Forelimb muscle (tissue), 1 donor: ENCODE data around the gene PDZD2. TPM values are rescaled to one million over a fixed set of nuclear protein-coding genes. Genes with fewer than 3 reads are reported as not detected.

Experiments used
- DNase-seq: peaks from one replicate; pipeline ENCODE4 v3.0.0-alpha.2; 2013; ENCODE audit warnings: low read depth
- polyA plus RNA-seq: library from polyadenylated mRNA; unstranded; fragments of 120-200 nt; gene quantifications from one replicate; pipeline ENCODE4 v1.2.1, GENCODE V29; 2013; ENCODE audit not compliant: insufficient read length

PDZD2 gene
- polyA plus RNA-seq, 1 donor, result 6.1 TPM

- DNase-seq, result no peak
These were observed 500.0 kb downstream of the PDZD2 start for GRCh38 chr5:32138839-32139493.

- no peak for DNase-seq
These were observed 504.9 kb downstream of the PDZD2 start for GRCh38 chr5:32143617-32144377.

- no peak for DNase-seq
These were observed 505.7 kb downstream of the PDZD2 start for GRCh38 chr5:32144378-32145207.

- no peak for DNase-seq
These were observed 506.4 kb downstream of the PDZD2 start for GRCh38 chr5:32145378-32145777.

- no peak for DNase-seq
These were observed 508.3 kb downstream of the PDZD2 start for GRCh38 chr5:32147236-32147635.

- no peak for DNase-seq
These were observed 509.0 kb downstream of the PDZD2 start for GRCh38 chr5:32147959-32148358.

GRCh38 chr5:32150366-32150765 lies 511.4 kb downstream of the PDZD2 start:
- DNase-seq, result no peak

- no peak for DNase-seq
These were observed 512.3 kb downstream of the PDZD2 start for GRCh38 chr5:32151198-32151597.

- no peak for DNase-seq
These were observed 514.8 kb downstream of the PDZD2 start for GRCh38 chr5:32153723-32154122.

- no peak for DNase-seq
These were observed 516.3 kb downstream of the PDZD2 start for GRCh38 chr5:32155211-32155610.

- DNase-seq, result no peak
These were observed 517.7 kb downstream of the PDZD2 start for GRCh38 chr5:32156635-32157034.

GRCh38 chr5:32157078-32157477 lies 518.1 kb downstream of the PDZD2 start:
- DNase-seq, result no peak

GRCh38 chr5:32158679-32158975 lies 519.7 kb downstream of the PDZD2 start:
- DNase-seq, result no peak

GRCh38 chr5:32159328-32160072 lies 520.6 kb downstream of the PDZD2 start:
- DNase-seq, result no peak

GRCh38 chr5:32160228-32160627 lies 521.3 kb downstream of the PDZD2 start:
- DNase-seq, result no peak

Other genes starting within 250 kb of the PDZD2 start
- gene DROSHA, start 107.0 kb upstream of the PDZD2 start, polyA plus RNA-seq, result 42.2 TPM
- 18.4 TPM for gene C5orf22, start 106.8 kb upstream of the PDZD2 start, polyA plus RNA-seq